ENCODE measurements around the gene TMEM61. TPM values are rescaled to one million over a fixed set of nuclear protein-coding genes. Genes with fewer than 3 reads are reported as not detected.

TMEM61 gene
- total and polyA plus RNA-seq, 2 of the 8 experiments (the other 6 are each of a cell fraction or from before 2014, with no cell fraction given), result 0.54 to 1.4 TPM

- Histone ChIP-seq H4K5ac (ENCODE audit: insufficient read length, low read depth, low read length) (no peak overlapping the region), H2AK5ac (ENCODE audit: low read depth, low read length) (no peak overlapping the region), H4K91ac (replicated peaks; ENCODE audit: insufficient read length, low read length) (no peak overlapping the region), H3K56ac (replicated peaks; ENCODE audit: insufficient read length, low read depth, low read length) (no peak overlapping the region), H3K27me3 (replicated peaks in 1 of 4; ENCODE audit: control insufficient read depth in 3 of 4, extremely low read depth in 1 of 4, insufficient read depth in 3 of 4, low read length in 3 of 4) (peaks cover 0 to 25% (median 8%) of the 10 kb centered on the region in 4 experiments; a peak in 4 of 7 replicates), H2BK12ac (ENCODE audit: low read depth, low read length) (no peak overlapping the region), H3K4me3 (ENCODE audit: extremely low read depth in 1 of 4, insufficient read depth in 2 of 4, low read depth in 3 of 4, low read length in 4 of 4) (no peak overlapping the region), H3K23ac (ENCODE audit: insufficient read length) (no peak overlapping the region), H4K20me1 (replicated peaks in 1 of 2; ENCODE audit: control insufficient read depth in 1 of 2, insufficient read depth in 2 of 2, low read length in 2 of 2) (peaks cover 0 to 4% of the 10 kb centered on the region in 2 experiments), H3K36me3 (ENCODE audit: control insufficient read depth in 2 of 4, insufficient read depth in 4 of 4, low read length in 3 of 4) (no peaks in the 10 kb centered on the region), H4K8ac (ENCODE audit: extremely low read depth, insufficient read depth, low read length) (no peak overlapping the region; the same call in 1 of the 2 replicates), H2BK5ac (ENCODE audit: low read depth, low read length) (no peak overlapping the region), H3K4me1 (replicated peaks in 1 of 4; ENCODE audit: control insufficient read depth in 3 of 4, insufficient read depth in 4 of 4, low read length in 3 of 4) (peaks cover 0 to 5% (median 2%) of the 10 kb centered on the region in 4 experiments; a peak in 2 of 7 replicates), H3K4ac (replicated peaks; ENCODE audit: insufficient read length, low read depth, low read length) (no peak overlapping the region), H3K79me1 (ENCODE audit: low read depth, low read length) (no peaks in the 10 kb centered on the region), H3K79me2 (ENCODE audit: control insufficient read depth in 1 of 2, insufficient read depth in 2 of 2, low read length in 2 of 2) (no peaks in the 10 kb centered on the region; a peak in 1 of 4 replicates), H2BK15ac (ENCODE audit: low read length) (no peak overlapping the region), H2BK20ac (ENCODE audit: low read length) (no peak overlapping the region), H3K27ac (ENCODE audit: low read depth, low read length) (no peak overlapping the region), H2BK120ac (replicated peaks; ENCODE audit: low read depth, low read length) (no peak overlapping the region), H3K9ac (replicated peaks in 1 of 4; ENCODE audit: extremely low read depth in 1 of 4, low read depth in 3 of 4, low read length in 3 of 4) (no peak overlapping the region), H3K23me2 (ENCODE audit: low read depth, low read length) (peaks cover 6% of the 10 kb centered on the region; the same call in 1 of the 2 replicates), H3K9me3 (ENCODE audit: insufficient read depth in 2 of 2, low read depth in 1 of 2, low read length in 1 of 2) (peaks cover 0 to 8% of the 10 kb centered on the region in 2 experiments; a peak in 1 of 4 replicates), H2AFZ (ENCODE audit: low read length) (no peak overlapping the region), H3K14ac (ENCODE audit: insufficient read length) (no peak overlapping the region), H3K18ac (ENCODE audit: extremely low read depth, low read length) (no peak overlapping the region), H3K4me2 (ENCODE audit: insufficient read depth in 1 of 2, low read depth in 2 of 2, low read length in 2 of 2) (no peak overlapping the region)
- ChIA-PET POLR2A (ENCODE audit: partially characterized antibody) (no interaction called here), CTCF (ENCODE audit: partially characterized antibody) (interaction anchor here (0.7 to 8.7 kb wide), 10 partner anchors 9 to 117 kb away, joined by 3 to 62 read pairs (median 4); no protein-coding TSS in a partner anchor)
- no peak for FAIRE-seq
- 93% methylated on average over 8 of the region's 10 CpGs; no CpG with 5 or more reads in 1 of the 2 experiments for WGBS, 2 experiments (ENCODE audit: extremely low coverage in 1 of 2, insufficient coverage in 1 of 2, insufficient read length in 1 of 2, insufficient replicate concordance in 2 of 2, low coverage in 1 of 2, low lambda C conversion rate in 2 of 2, missing lambda C conversion rate in 1 of 2)
- DNase-seq (ENCODE audit: low read depth in 1 of 2, low spot score in 2 of 2), result no peak
- TF ChIP-seq KDM5A (IDR thresholded peaks at IDR 0.05; ENCODE audit: low read length) (no peak), KDM1A (IDR thresholded peaks at IDR 0.05; ENCODE audit: borderline replicate concordance, low read length) (no peak), JUND (IDR thresholded peaks at IDR 0.05; ENCODE audit: low read length) (no peak)
Observed at GRCh38 chr1:55005351-55006140, 25.1 kb downstream of the TMEM61 start.

Measured in H1 (cell line).